Astrocyte of the spinal cord (primary cell): Measurements from ENCODE around the gene C1QTNF7.

Experiments used
- DNase-seq: peaks from one replicate; pipeline ENCODE4 v3.0.0; 2011; ENCODE audit warnings: low read depth, low spot score
- H3K4me3 ChIP-seq: 2 replicates; pipeline ENCODE4 v1.5.1; 2011; ENCODE audit warnings: low read depth, mild to moderate bottlenecking, low read length, moderate library complexity
- CTCF ChIP-seq: IDR thresholded peaks from 2 replicates; pipeline ENCODE4 v1.5.1; 2012; ENCODE audit warnings: low read depth, mild to moderate bottlenecking, low read length, inconsistent platforms
- in situ Hi-C: cut with HindIII; loops from 2 replicates; pipeline ENCODE4 v1.10.0; 2017; ENCODE audit warnings: low sequenced_read_pairs

The C1QTNF7 gene

GRCh38 chr4:15451181-15451865, 23.5 kb downstream of the C1QTNF7 start:
- peak; percentile 56 for DNase-seq
- no peak overlapping the region for H3K4me3 ChIP-seq
- no peak for TF ChIP-seq CTCF
- in situ Hi-C loops: no loop called here

GRCh38 chr4:15451866-15452765, 24.3 kb downstream of the C1QTNF7 start:
- no peak overlapping the region for H3K4me3 ChIP-seq
- no peak for TF ChIP-seq CTCF
- DNase-seq: peak; percentile 97
- in situ Hi-C loops: no loop called here

GRCh38 chr4:15455290-15455689, 27.5 kb downstream of the C1QTNF7 start:
- in situ Hi-C loops: no loop called here
- no peak for TF ChIP-seq CTCF
- no peak overlapping the region for H3K4me3 ChIP-seq
- DNase-seq: no peak

GRCh38 chr4:15457406-15458201, 29.8 kb downstream of the C1QTNF7 start:
- in situ Hi-C loops: no loop called here
- DNase-seq: peak; percentile 79
- peak; percentile 60 for TF ChIP-seq CTCF
- no peak overlapping the region for H3K4me3 ChIP-seq

GRCh38 chr4:15458616-15459015, 30.8 kb downstream of the C1QTNF7 start:
- no peak for TF ChIP-seq CTCF
- in situ Hi-C loops: no loop called here
- no peak overlapping the region for H3K4me3 ChIP-seq
- no peak for DNase-seq

GRCh38 chr4:15459706-15460105, 31.9 kb downstream of the C1QTNF7 start:
- DNase-seq: no peak
- no peak for TF ChIP-seq CTCF
- in situ Hi-C loops: no loop called here
- H3K4me3 ChIP-seq: no peak overlapping the region
